Ovary (tissue), 3 donors: ENCODE data around the gene PSMB7.

Source experiments
- CTCF ChIP-seq, 3 donors: fragments of 450-650 bp in 2 of 3; fragments of 200-600 bp in 1 of 3; IDR thresholded peaks; one replicate each; pipeline versions ENCODE4 v1.5.1 to v1.8.0; 2016 to 2022; ENCODE audit warnings: antibody characterized with exemption in 3 of 3, mild to moderate bottlenecking in 1 of 3
- POLR2A ChIP-seq: fragments of 450-650 bp; IDR thresholded peaks from one replicate; pipeline ENCODE4 v1.6.1; 2017; ENCODE audit warnings: antibody characterized with exemption, mild to moderate bottlenecking, moderate library complexity
- donor health status: DM: no; HTN: no; CAD: no.

- TF ChIP-seq CTCF (IDR thresholded peaks at IDR 0.05): no peak
- TF ChIP-seq POLR2A: no peak
These were observed 42.0 kb upstream of the PSMB7 start for GRCh38 chr9:124457079-124457886.
